NB4 (cell line): ENCODE measurements around the gene ATXN7L3B.

Experiments
- TF ChIP-seq, protein P1 (sequence below): IDR thresholded peaks from 2 replicates; pipeline ENCODE4 v1.6.1; 2011; ENCODE audit warnings: low read depth, low read length
- TF ChIP-seq, protein P2 (sequence below): IDR thresholded peaks from one replicate; pipeline ENCODE4 v1.5.1; 2012; ENCODE audit warnings: low read depth, low read length

DNA sequence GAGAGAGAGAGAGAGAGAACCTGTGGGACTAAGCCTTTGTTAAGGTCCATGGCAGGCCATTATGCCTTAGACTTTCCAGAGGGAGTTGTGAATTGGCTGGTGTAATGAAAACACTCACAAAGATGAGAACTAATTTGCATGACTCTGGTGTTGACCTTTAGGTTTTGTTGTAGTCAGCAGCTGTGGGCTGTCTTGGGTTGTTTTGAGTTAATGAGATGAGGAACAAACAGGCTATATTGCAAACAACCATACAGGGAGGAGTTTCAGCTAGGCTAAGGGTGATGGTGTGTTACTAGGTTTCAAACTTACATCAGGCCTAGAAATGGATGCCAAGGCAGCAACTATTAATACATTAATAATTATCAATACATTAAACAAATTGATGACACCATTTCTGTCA is 26.3 kb downstream of the ATXN7L3B start:
- TF ChIP-seq, protein P1, sequence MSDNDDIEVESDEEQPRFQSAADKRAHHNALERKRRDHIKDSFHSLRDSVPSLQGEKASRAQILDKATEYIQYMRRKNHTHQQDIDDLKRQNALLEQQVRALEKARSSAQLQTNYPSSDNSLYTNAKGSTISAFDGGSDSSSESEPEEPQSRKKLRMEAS: no peak
- TF ChIP-seq, protein P2, sequence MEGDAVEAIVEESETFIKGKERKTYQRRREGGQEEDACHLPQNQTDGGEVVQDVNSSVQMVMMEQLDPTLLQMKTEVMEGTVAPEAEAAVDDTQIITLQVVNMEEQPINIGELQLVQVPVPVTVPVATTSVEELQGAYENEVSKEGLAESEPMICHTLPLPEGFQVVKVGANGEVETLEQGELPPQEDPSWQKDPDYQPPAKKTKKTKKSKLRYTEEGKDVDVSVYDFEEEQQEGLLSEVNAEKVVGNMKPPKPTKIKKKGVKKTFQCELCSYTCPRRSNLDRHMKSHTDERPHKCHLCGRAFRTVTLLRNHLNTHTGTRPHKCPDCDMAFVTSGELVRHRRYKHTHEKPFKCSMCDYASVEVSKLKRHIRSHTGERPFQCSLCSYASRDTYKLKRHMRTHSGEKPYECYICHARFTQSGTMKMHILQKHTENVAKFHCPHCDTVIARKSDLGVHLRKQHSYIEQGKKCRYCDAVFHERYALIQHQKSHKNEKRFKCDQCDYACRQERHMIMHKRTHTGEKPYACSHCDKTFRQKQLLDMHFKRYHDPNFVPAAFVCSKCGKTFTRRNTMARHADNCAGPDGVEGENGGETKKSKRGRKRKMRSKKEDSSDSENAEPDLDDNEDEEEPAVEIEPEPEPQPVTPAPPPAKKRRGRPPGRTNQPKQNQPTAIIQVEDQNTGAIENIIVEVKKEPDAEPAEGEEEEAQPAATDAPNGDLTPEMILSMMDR: no peak
